Panc1 (cell line): ENCODE data around the gene NCS1. TPM values are rescaled to one million over a fixed set of nuclear protein-coding genes. Genes with fewer than 3 reads are reported as not detected.

ENCODE experiments used
- ATAC-seq: fragments of 200-7000 bp; cut with Tn5 transposase; 2 replicates; pipeline ENCODE4 v1.9.1; 2020; ENCODE audit warnings: mild to moderate bottlenecking, moderate library complexity
- BruUV-seq: library from RNA; stranded (reverse); fragments of 400-500 nt; replicated peaks from 2 replicates; lab custom pipeline; 2021; lab: Mats Ljungman, UMichigan
- CTCF ChIA-PET: fragments of 300-600 bp; sonication (Branson Sonifier 250); formaldehyde crosslinking; loops from one replicate; lab custom pipeline; 2022; ENCODE audit warnings: antibody characterized with exemption; lab: Charles Lee
- POLR2A ChIA-PET: fragments of 300-600 bp; sonication (Branson Sonifier 250); formaldehyde crosslinking; loops from one replicate; lab custom pipeline; 2022; ENCODE audit warnings: antibody characterized with exemption; lab: Charles Lee
- DNase-seq: peaks from one replicate; pipeline ENCODE4 v3.0.0-alpha.2; 2010; ENCODE audit warnings: low read depth, low spot score
- H3K27ac ChIP-seq: 2 replicates; pipeline ENCODE4 v1.5.1; 2011; ENCODE audit warnings: mild to moderate bottlenecking, low read length, inconsistent platforms
- H3K27me3 ChIP-seq: fragments of 200-500 bp; sonication (Bioruptor generic); 2 replicates; pipeline ENCODE4 v1.6.0; 2014; ENCODE audit warnings: low read length, inconsistent platforms; ENCODE audit not compliant: control insufficient read depth, insufficient read depth
- H3K36me3 ChIP-seq: fragments of 200-500 bp; sonication (Bioruptor generic); 2 replicates; pipeline ENCODE4 v1.5.1; 2014; ENCODE audit warnings: inconsistent platforms, mild to moderate bottlenecking, low read length, moderate library complexity; ENCODE audit not compliant: control insufficient read depth, insufficient read depth
- H3K4me1 ChIP-seq: 2 replicates; pipeline ENCODE4 v1.5.1; 2011; ENCODE audit warnings: inconsistent platforms, mild to moderate bottlenecking, low read length, moderate library complexity; ENCODE audit not compliant: control insufficient read depth, insufficient read depth
- H3K4me3 ChIP-seq, 2 experiments: 2 replicates each; pipeline ENCODE4 v1.5.1; 2011 to 2012; ENCODE audit warnings: low read depth in 2 of 2, low read length in 2 of 2, mild to moderate bottlenecking in 2 of 2, inconsistent platforms in 1 of 2, moderate library complexity in 1 of 2
- H3K9me3 ChIP-seq: fragments of 200-500 bp; sonication (Bioruptor generic); 2 replicates; pipeline ENCODE4 v1.5.1; 2014; ENCODE audit warnings: low read depth, mild to moderate bottlenecking, inconsistent platforms, low read length, moderate library complexity; ENCODE audit not compliant: control insufficient read depth, insufficient read depth
- CTCF ChIP-seq: fragments of 450-650 bp; IDR thresholded peaks from 2 replicates; pipeline ENCODE4 v1.5.1; 2017; ENCODE audit warnings: mild to moderate bottlenecking
- POLR2AphosphoS5 ChIP-seq: IDR thresholded peaks from 2 replicates; pipeline ENCODE4 v1.6.1; 2012; ENCODE audit warnings: mild to moderate bottlenecking, low read depth, low read length, moderate library complexity
- REST ChIP-seq, 2 experiments: IDR thresholded peaks; 2 replicates each; pipeline ENCODE4 v1.6.1; 2011 to 2012; ENCODE audit warnings: low read depth in 2 of 2, control low read depth in 1 of 2, low read length in 1 of 2, mild to moderate bottlenecking in 1 of 2, moderate library complexity in 1 of 2; ENCODE audit not compliant: insufficient read depth in 1 of 2
- SIN3A ChIP-seq: IDR thresholded peaks from 2 replicates; pipeline ENCODE4 v1.6.1; 2012; ENCODE audit warnings: low read depth, mild to moderate bottlenecking, low read length, moderate library complexity, borderline replicate concordance; ENCODE audit not compliant: insufficient read depth
- TCF7L2 ChIP-seq: IDR thresholded peaks from 2 replicates; pipeline ENCODE4 v1.6.1; 2011; ENCODE audit warnings: mild to moderate bottlenecking, low read depth, low read length, inconsistent platforms
- in situ Hi-C: cut with HindIII; loops from 2 replicates; pipeline ENCODE4 v1.10.0; 2016; ENCODE audit warnings: low sequenced_read_pairs, low pct_unique_long_range_greater_than_20kb
- intact Hi-C: fragments of 100-400 bp; cut with micrococcal nuclease; formaldehyde crosslinking; loops from one replicate; pipeline ENCODE4 v1.10.0; 2022; ENCODE audit not compliant: unreplicated experiment
- total RNA-seq: library from RNA; stranded (reverse); gene quantifications from one replicate; pipeline ENCODE4 v1.2.1, GENCODE V29; 2021; ENCODE audit not compliant: unreplicated experiment

The NCS1 gene
- total RNA-seq, 1 experiment from 2014 or later: 31.6 TPM

- Histone ChIP-seq H3K27me3 (no peaks in the 10 kb centered on the region), H3K4me1 (peaks cover 10% of the 10 kb centered on the region), H3K9me3 (no peaks in the 10 kb centered on the region), H3K27ac (no peak overlapping the region), H3K4me3 (no peak overlapping the region), H3K36me3 (no peaks in the 10 kb centered on the region)
- CTCF ChIA-PET: no interaction called here
- BruUV-seq: no TSS peak
- in situ Hi-C loops (no loop called here), intact Hi-C loops (no loop called here)
- POLR2A ChIA-PET: no interaction called here
- ATAC-seq: no peak
- TF ChIP-seq CTCF: no peak
- TF ChIP-seq SIN3A: no peak
- no peak for TF ChIP-seq REST (IDR thresholded peaks at IDR 0.05; ENCODE audit: insufficient read depth in 1 of 2, low read depth in 2 of 2, low read length in 1 of 2)
- no peak for TF ChIP-seq POLR2AphosphoS5
- no peak for TF ChIP-seq TCF7L2
- DNase-seq: no peak
Measured at GRCh38 chr9:130192382-130192999, 20.3 kb downstream of the NCS1 start.

- BruUV-seq: no TSS peak
- H3K27me3 ChIP-seq: no peaks in the 10 kb centered on the region
- ChIA-PET POLR2A (no interaction called here), CTCF (no interaction called here)
- H3K4me1 ChIP-seq: peaks cover 4% of the 10 kb centered on the region
- intact Hi-C loops (no loop called here), in situ Hi-C loops (no loop called here)
- H3K9me3 ChIP-seq: no peaks in the 10 kb centered on the region
- ATAC-seq (no peak), DNase-seq (no peak)
- H3K4me3 ChIP-seq: no peak overlapping the region
- H3K27ac ChIP-seq: no peak overlapping the region
- TF ChIP-seq REST (IDR thresholded peaks at IDR 0.05; ENCODE audit: insufficient read depth in 1 of 2, low read depth in 2 of 2, low read length in 1 of 2) (no peak), POLR2AphosphoS5 (no peak), CTCF (no peak), SIN3A (no peak), TCF7L2 (no peak)
- no peaks in the 10 kb centered on the region for H3K36me3 ChIP-seq
Measured at GRCh38 chr9:130193103-130193502, 20.9 kb downstream of the NCS1 start.
